Natural killer cell (primary cell): Measurements from ENCODE around the gene CCDC187. TPM values are rescaled to one million over a fixed set of nuclear protein-coding genes. Genes with fewer than 3 reads are reported as not detected.
A peak's percentile ranks its signal among the peaks of the same experiment; 100 is the strongest.

Source experiments
- ATAC-seq, 3 donors: fragments of 150-1000 bp in 2 of 3; fragments of 200-7000 bp in 1 of 3; cut with Tn5 transposase; 1 replicate in 1 of 3; 2 replicates in 2 of 3; pipeline ENCODE4 v1.10.0; 2021; ENCODE audit warnings: mild to moderate bottlenecking in 2 of 3, moderate library complexity in 2 of 3
- DNase-seq, 2 donors: peaks; one replicate each; pipeline versions ENCODE4 v3.0.0 to v3.0.0-alpha.2; 2013 to 2021; ENCODE audit warnings: mixed read lengths in 1 of 2
- H3K27ac ChIP-seq: one replicate; pipeline ENCODE4 v1.5.1; 2013; ENCODE audit warnings: mild to moderate bottlenecking, low read length
- H3K27me3 ChIP-seq: one replicate; pipeline ENCODE4 v1.6.1; 2013; ENCODE audit warnings: low read length; ENCODE audit not compliant: control insufficient read depth, insufficient read depth
- H3K36me3 ChIP-seq: one replicate; pipeline ENCODE4 v1.6.1; 2013; ENCODE audit warnings: low read length; ENCODE audit not compliant: control insufficient read depth, insufficient read depth
- H3K4me1 ChIP-seq: one replicate; pipeline ENCODE4 v1.6.1; 2013; ENCODE audit warnings: low read length; ENCODE audit not compliant: control insufficient read depth, insufficient read depth
- H3K4me3 ChIP-seq: one replicate; pipeline ENCODE4 v1.5.1; 2013; ENCODE audit warnings: low read length
- H3K9me3 ChIP-seq: one replicate; pipeline ENCODE4 v1.6.1; 2013; ENCODE audit warnings: low read length; ENCODE audit not compliant: control insufficient read depth, insufficient read depth
- H3K27ac Mint-ChIP-seq, 2 donors: one replicate each; pipeline ENCODE4 v1.8.0; 2022; ENCODE audit warnings: mild to moderate bottlenecking in 2 of 2, mixed read lengths in 2 of 2, moderate library complexity in 1 of 2
- H3K27me3 Mint-ChIP-seq, 2 donors: one replicate each; pipeline ENCODE4 v1.8.0; 2022; ENCODE audit warnings: low read depth in 2 of 2, mixed read lengths in 2 of 2
- H3K36me3 Mint-ChIP-seq: one replicate; pipeline ENCODE4 v1.8.0; 2022; ENCODE audit warnings: mixed read lengths
- H3K4me1 Mint-ChIP-seq, 2 donors: one replicate each; pipeline ENCODE4 v1.8.0; 2022; ENCODE audit warnings: mixed read lengths in 2 of 2
- H3K4me3 Mint-ChIP-seq: one replicate; pipeline ENCODE4 v1.8.0; 2022; ENCODE audit warnings: mild to moderate bottlenecking, moderate library complexity, mixed read lengths
- H3K9me3 Mint-ChIP-seq, 2 donors: one replicate each; pipeline ENCODE4 v1.8.0; 2022; ENCODE audit warnings: mixed read lengths in 2 of 2
- WGBS: methylation state at CpG from one replicate; pipeline ENCODE4 v1.1.7; 2013; ENCODE audit warnings: missing lambda C conversion rate; ENCODE audit not compliant: insufficient coverage; 5-methylcytosine and 5-hydroxymethylcytosine counted together
- intact Hi-C: fragments of 100-400 bp; cut with micrococcal nuclease; formaldehyde crosslinking; loops from one replicate; pipeline ENCODE4 v1.14.2; 2022
- total RNA-seq, 4 donors: library from RNA; stranded (reverse); fragments of 120-200 nt in 1 of 4; gene quantifications; one replicate each; pipeline versions ENCODE4 v1.2.3 to v1.2.4, GENCODE V29; 2013 to 2022
- TF ChIP-seq, protein P1 (sequence below): fragments of 200-600 bp; IDR thresholded peaks from one replicate; pipeline ENCODE4 v1.8.0; 2022; ENCODE audit warnings: antibody characterized with exemption

The CCDC187 gene
- total RNA-seq, 3 donors from 2014 or later (not counting 1 experiment from before 2014, with no cell fraction given) = 0.18 TPM; not detected in 2

DNA sequence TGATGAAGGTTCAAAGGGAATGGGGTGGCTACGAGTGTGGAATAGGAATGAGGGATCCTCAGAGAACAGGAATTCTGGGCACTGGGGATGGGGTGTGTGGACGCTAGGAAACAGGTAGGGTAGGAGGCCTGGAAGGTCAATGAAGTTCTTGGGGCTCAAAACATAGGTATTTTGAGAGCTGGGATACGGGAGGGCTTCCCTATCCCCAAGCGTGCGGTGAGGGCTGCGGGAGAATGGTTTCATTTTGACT, 59.0 kb downstream of the CCDC187 start:
- Histone ChIP-seq H3K4me3 (peak overlapping the region; percentile 38), H3K9me3 (no peaks in the 10 kb centered on the region), H3K27ac (peak overlapping the region; percentile 59), H3K27me3 (no peaks in the 10 kb centered on the region), H3K36me3 (peaks cover 4% of the 10 kb centered on the region), H3K4me1 (peaks cover 56% of the 10 kb centered on the region)
- Mint-ChIP-seq H3K36me3 (no peaks in the 10 kb centered on the region), H3K27me3 (no peaks in the 10 kb centered on the region), H3K9me3 (no peaks in the 10 kb centered on the region), H3K27ac (peak overlapping the region; percentile 85), H3K4me3 (peak overlapping the region; percentile 97), H3K4me1 (peaks cover 30 to 38% of the 10 kb centered on the region in 2 donors)
- 3% methylated on average over 6 of the region's 6 CpGs for WGBS
- TF ChIP-seq, protein P1, sequence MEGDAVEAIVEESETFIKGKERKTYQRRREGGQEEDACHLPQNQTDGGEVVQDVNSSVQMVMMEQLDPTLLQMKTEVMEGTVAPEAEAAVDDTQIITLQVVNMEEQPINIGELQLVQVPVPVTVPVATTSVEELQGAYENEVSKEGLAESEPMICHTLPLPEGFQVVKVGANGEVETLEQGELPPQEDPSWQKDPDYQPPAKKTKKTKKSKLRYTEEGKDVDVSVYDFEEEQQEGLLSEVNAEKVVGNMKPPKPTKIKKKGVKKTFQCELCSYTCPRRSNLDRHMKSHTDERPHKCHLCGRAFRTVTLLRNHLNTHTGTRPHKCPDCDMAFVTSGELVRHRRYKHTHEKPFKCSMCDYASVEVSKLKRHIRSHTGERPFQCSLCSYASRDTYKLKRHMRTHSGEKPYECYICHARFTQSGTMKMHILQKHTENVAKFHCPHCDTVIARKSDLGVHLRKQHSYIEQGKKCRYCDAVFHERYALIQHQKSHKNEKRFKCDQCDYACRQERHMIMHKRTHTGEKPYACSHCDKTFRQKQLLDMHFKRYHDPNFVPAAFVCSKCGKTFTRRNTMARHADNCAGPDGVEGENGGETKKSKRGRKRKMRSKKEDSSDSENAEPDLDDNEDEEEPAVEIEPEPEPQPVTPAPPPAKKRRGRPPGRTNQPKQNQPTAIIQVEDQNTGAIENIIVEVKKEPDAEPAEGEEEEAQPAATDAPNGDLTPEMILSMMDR = no peak
- intact Hi-C loops = loop anchor here (2.0 kb wide), 1 partner anchor 22 kb away; no protein-coding TSS in a partner anchor
- ATAC-seq = no peak
- no peak for DNase-seq

DNA sequence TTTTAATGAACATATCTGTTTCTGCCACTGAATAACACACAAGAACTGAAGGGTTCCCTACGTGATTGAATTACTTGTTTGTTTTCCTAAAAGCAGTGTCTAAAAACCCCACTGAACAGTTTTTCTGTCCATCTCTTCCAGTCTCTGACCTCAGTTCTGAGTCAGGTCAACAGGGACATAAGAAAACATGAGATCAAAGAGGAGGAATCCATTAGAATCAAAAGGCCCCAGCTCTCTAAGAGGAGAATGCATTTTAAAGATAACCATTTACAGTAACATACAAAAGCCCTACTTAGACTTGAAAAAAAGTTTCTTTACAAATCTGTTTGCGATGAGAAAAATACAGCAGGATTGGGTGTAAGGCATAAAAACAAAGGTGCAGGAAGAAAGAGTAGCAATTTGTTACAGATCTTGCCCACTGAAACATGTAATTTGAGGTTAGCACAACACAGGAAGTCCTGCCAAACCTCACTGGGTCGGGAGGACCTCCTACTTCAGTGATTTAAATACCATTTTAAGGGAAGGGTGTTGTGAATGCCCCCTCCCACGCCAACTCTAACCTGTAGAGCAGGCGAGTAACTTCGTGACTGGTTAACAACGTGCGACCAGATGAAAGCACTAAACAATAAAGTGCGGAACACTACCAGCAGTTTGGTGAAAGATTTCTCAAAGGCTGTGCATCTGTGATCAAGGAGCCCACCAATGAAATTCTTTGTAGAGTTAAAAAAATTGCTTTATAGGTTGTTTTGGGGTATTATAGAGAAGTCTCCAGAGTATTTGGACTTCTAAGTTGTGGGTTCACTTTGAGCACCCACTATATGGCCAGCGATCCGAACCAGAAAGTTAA, 59.5 kb downstream of the CCDC187 start:
- Mint-ChIP-seq H3K27me3 (no peaks in the 10 kb centered on the region), H3K9me3 (no peaks in the 10 kb centered on the region), H3K4me1 (peaks cover 30 to 42% of the 10 kb centered on the region in 2 donors), H3K27ac (peak overlapping the region; percentile 85), H3K4me3 (peak overlapping the region; percentile 97), H3K36me3 (no peaks in the 10 kb centered on the region)
- no peaks in the 10 kb centered on the region for H3K27me3 ChIP-seq
- DNase-seq (peak in 1 of 2 donors; percentile 65), ATAC-seq (peak in 2 of 3 donors; percentile 7 to 17)
- H3K36me3 ChIP-seq = peaks cover 4% of the 10 kb centered on the region
- 12% methylated on average over 11 of the region's 11 CpGs for WGBS
- TF ChIP-seq, protein P1 = no peak
- intact Hi-C loops = loop anchor here (2.0 kb wide), 1 partner anchor 22 kb away; no protein-coding TSS in a partner anchor
- H3K9me3 ChIP-seq = no peaks in the 10 kb centered on the region
- peak overlapping the region; percentile 38 for H3K4me3 ChIP-seq
- H3K4me1 ChIP-seq = peaks cover 61% of the 10 kb centered on the region
- peak overlapping the region; percentile 59 for H3K27ac ChIP-seq

DNA sequence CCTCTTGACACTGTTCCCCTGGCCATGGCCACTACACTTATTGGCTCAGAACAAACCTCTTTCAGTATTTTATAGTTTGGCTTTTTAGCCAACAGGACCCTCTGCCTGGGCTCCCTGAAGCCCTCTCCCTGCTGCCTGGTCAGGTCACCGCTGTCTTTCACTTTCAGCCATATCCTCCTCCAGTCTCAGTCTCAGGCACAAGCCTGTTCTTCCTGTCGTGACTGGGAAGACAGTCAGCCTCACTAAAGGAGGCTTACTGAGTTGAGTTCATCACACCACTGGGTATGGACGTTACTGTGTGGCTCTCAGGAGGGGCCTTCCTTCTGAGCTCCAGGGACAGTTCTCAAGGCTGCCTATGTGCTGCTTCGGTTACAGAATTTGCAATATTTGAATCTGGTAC, 60.3 kb downstream of the CCDC187 start:
- no peaks in the 10 kb centered on the region for H3K27me3 ChIP-seq
- peaks cover 69% of the 10 kb centered on the region for H3K4me1 ChIP-seq
- H3K4me3 ChIP-seq = no peak overlapping the region
- ATAC-seq (no peak), DNase-seq (no peak)
- H3K36me3 ChIP-seq = peaks cover 4% of the 10 kb centered on the region
- H3K27me3 Mint-ChIP-seq = no peaks in the 10 kb centered on the region
- H3K27ac Mint-ChIP-seq = peak overlapping the region; percentile 85
- H3K9me3 ChIP-seq = no peaks in the 10 kb centered on the region
- H3K4me3 Mint-ChIP-seq = peak overlapping the region; percentile 97
- no peaks in the 10 kb centered on the region for H3K36me3 Mint-ChIP-seq
- intact Hi-C loops = loop anchor here (2.0 kb wide), 1 partner anchor 23 kb away; no protein-coding TSS in a partner anchor
- TF ChIP-seq, protein P1 = no peak
- H3K4me1 Mint-ChIP-seq = peaks cover 30 to 46% of the 10 kb centered on the region in 2 donors
- no peaks in the 10 kb centered on the region for H3K9me3 Mint-ChIP-seq
- H3K27ac ChIP-seq = peak overlapping the region; percentile 59
- 30% methylated on average over 4 of the region's 4 CpGs for WGBS
